GM12878 (cell line): ENCODE results near the gene MLLT3. TPM values are rescaled to one million over a fixed set of nuclear protein-coding genes. Genes with fewer than 3 reads are reported as not detected.
A peak's percentile ranks its signal among the peaks of the same experiment; 100 is the strongest.

Experiments
- ASH2L ChIP-seq: fragments of 300-600, 200-600 bp; sonication (generic); IDR thresholded peaks from 2 replicates; pipeline ENCODE4 v1.6.1; 2017; ENCODE audit warnings: low read depth, mild to moderate bottlenecking, borderline replicate concordance
- BCL11A ChIP-seq: IDR thresholded peaks from 2 replicates; pipeline ENCODE4 v1.6.1; 2011; ENCODE audit warnings: low read depth, low read length
- CUX1 ChIP-seq: IDR thresholded peaks from 2 replicates; pipeline ENCODE4 v1.6.1; 2012; ENCODE audit warnings: improper control_type of control experiment, low read depth, low read length; ENCODE audit not compliant: insufficient replicate concordance
- DPF2 ChIP-seq: fragments of 450-650 bp; IDR thresholded peaks from 2 replicates; pipeline ENCODE4 v1.6.1; 2017; ENCODE audit warnings: mild to moderate bottlenecking
- FOXK2 ChIP-seq: fragments of 450-650 bp; IDR thresholded peaks from 2 replicates; pipeline ENCODE4 v1.6.1; 2017; ENCODE audit warnings: mild to moderate bottlenecking, moderate library complexity
- HDGF ChIP-seq: fragments of 450-650 bp; IDR thresholded peaks from 2 replicates; pipeline ENCODE4 v1.6.1; 2016; ENCODE audit warnings: antibody characterized with exemption
- KAT2A ChIP-seq: conservative IDR thresholded peaks from 2 replicates; pipeline ENCODE4 v1.6.1; 2011; ENCODE audit warnings: low read depth, low read length; ENCODE audit not compliant: control insufficient read depth
- MAX ChIP-seq: IDR thresholded peaks from 2 replicates; pipeline ENCODE4 v1.6.1; 2012; ENCODE audit warnings: low read depth, low read length, improper control_type of control experiment
- RBBP5 ChIP-seq: fragments of 200-600 bp; sonication (generic); conservative IDR thresholded peaks from 2 replicates; pipeline ENCODE4 v1.6.1; 2016
- RELB ChIP-seq: fragments of 450-650 bp; IDR thresholded peaks from 2 replicates; pipeline ENCODE4 v1.6.1; 2017; ENCODE audit warnings: low read depth, mild to moderate bottlenecking, moderate library complexity
- RUNX3 ChIP-seq: IDR thresholded peaks from 2 replicates; pipeline ENCODE4 v1.6.1; 2012; ENCODE audit warnings: low read length, inconsistent platforms
- SIX5 ChIP-seq: IDR thresholded peaks from 2 replicates; pipeline ENCODE4 v1.6.1; 2011; ENCODE audit warnings: mild to moderate bottlenecking, low read depth, low read length, moderate library complexity; ENCODE audit not compliant: severe bottlenecking
- SKIL ChIP-seq: fragments of 450-650 bp; IDR thresholded peaks from 2 replicates; pipeline ENCODE4 v1.6.1; 2017; ENCODE audit warnings: mild to moderate bottlenecking, low read depth, inconsistent platforms; ENCODE audit not compliant: poor library complexity, severe bottlenecking
- SMC3 ChIP-seq: IDR thresholded peaks from 2 replicates; pipeline ENCODE4 v1.6.1; 2011; ENCODE audit warnings: low read length, improper control_type of control experiment, borderline replicate concordance
- TCF7 ChIP-seq: IDR thresholded peaks from 2 replicates; pipeline ENCODE4 v1.6.1; 2014; ENCODE audit warnings: antibody characterized with exemption, borderline replicate concordance
- ZNF207 ChIP-seq: fragments of 450-650 bp; IDR thresholded peaks from 2 replicates; pipeline ENCODE4 v1.6.1; 2014; ENCODE audit warnings: antibody characterized with exemption, mild to moderate bottlenecking, borderline replicate concordance
- ZNF24 ChIP-seq: fragments of 450-650 bp; IDR thresholded peaks from 2 replicates; pipeline ENCODE4 v1.6.1; 2017; ENCODE audit warnings: antibody characterized with exemption, mild to moderate bottlenecking
- polyA plus RNA-seq, 11 experiments: library from polyadenylated mRNA; depleted of rRNA in 4 of 11; unstranded in 6 of 11; stranded (reverse) in 5 of 11; fragments of >200 nt; fragmentation: Nextera tagmentation in 4 of 11; fragmentation: Illumina TruSeq in 1 of 11; extraction: Ambion mirVana in 4 of 11; extraction: Trizol in 1 of 11; gene quantifications; 1 replicate in 1 of 11; 2 replicates in 10 of 11; pipeline versions ENCODE4 v1.2.1 to v1.2.3, GENCODE V29; 2011 to 2016; ENCODE audit warnings: inconsistent platforms in 2 of 11, missing spikeins in 2 of 11, low read depth in 1 of 11
- total RNA-seq, 4 experiments: library from RNA; depleted of rRNA in 3 of 4; stranded (reverse); fragments of >200 nt in 3 of 4; fragmentation: Illumina TruSeq in 1 of 4; extraction: Trizol in 1 of 4; gene quantifications; 2 replicates each; pipeline versions ENCODE4 v1.2.1 to v1.2.3, GENCODE V29; 2013 to 2021
- TF ChIP-seq, protein P1 (sequence below): fragments of 450-650 bp; IDR thresholded peaks from 2 replicates; pipeline ENCODE4 v1.6.1; 2014; ENCODE audit warnings: mild to moderate bottlenecking
- TF ChIP-seq, protein P2 (sequence below): IDR thresholded peaks from 2 replicates; pipeline ENCODE4 v1.6.1; 2011; ENCODE audit warnings: mild to moderate bottlenecking, low read depth, low read length, moderate library complexity; ENCODE audit not compliant: insufficient replicate concordance

The MLLT3 gene
- total and polyA plus RNA-seq, 10 of the 15 experiments (the other 5 are each of a cell fraction or from before 2014, with no cell fraction given) = 17.7 to 72.3 (median 35.6) TPM

- TF ChIP-seq RELB (no peak), TCF7 (no peak), DPF2 (no peak), ZNF24 (no peak), ZNF207 (no peak), HDGF (0 out of 2 replicates have a peak, but pooled peaks have one; percentile 11), SIX5 (no peak), CUX1 (no peak), SMC3 (no peak), BCL11A (no peak), RUNX3 (no peak), ASH2L (no peak), RBBP5 (no peak), FOXK2 (no peak), SKIL (no peak), MAX (no peak), KAT2A (no peak)
- TF ChIP-seq, protein P1, sequence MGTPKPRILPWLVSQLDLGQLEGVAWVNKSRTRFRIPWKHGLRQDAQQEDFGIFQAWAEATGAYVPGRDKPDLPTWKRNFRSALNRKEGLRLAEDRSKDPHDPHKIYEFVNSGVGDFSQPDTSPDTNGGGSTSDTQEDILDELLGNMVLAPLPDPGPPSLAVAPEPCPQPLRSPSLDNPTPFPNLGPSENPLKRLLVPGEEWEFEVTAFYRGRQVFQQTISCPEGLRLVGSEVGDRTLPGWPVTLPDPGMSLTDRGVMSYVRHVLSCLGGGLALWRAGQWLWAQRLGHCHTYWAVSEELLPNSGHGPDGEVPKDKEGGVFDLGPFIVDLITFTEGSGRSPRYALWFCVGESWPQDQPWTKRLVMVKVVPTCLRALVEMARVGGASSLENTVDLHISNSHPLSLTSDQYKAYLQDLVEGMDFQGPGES = no peak
- TF ChIP-seq, protein P2, sequence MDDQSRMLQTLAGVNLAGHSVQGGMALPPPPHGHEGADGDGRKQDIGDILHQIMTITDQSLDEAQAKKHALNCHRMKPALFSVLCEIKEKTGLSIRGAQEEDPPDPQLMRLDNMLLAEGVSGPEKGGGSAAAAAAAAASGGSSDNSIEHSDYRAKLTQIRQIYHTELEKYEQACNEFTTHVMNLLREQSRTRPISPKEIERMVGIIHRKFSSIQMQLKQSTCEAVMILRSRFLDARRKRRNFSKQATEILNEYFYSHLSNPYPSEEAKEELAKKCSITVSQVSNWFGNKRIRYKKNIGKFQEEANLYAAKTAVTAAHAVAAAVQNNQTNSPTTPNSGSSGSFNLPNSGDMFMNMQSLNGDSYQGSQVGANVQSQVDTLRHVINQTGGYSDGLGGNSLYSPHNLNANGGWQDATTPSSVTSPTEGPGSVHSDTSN = no peak
Measured at GRCh38 chr9:20658677-20659473, 36.6 kb upstream of the MLLT3 start (continued).
